Transverse colon (tissue), 4 donors: Measurements from ENCODE around the gene DPEP3. TPM values are rescaled to one million over a fixed set of nuclear protein-coding genes. Genes with fewer than 3 reads are reported as not detected.
A peak's percentile ranks its signal among the peaks of the same experiment; 100 is the strongest.

ENCODE experiments used
- DNase-seq: peaks from one replicate; pipeline ENCODE4 v3.0.0-alpha.2; 2019
- H3K27ac ChIP-seq, 4 donors: fragments of 200-600 bp; sonication (generic); 2 replicates each; pipeline ENCODE4 v1.5.1; 2016 to 2018; ENCODE audit warnings: inconsistent platforms in 4 of 4
- H3K27me3 ChIP-seq: fragments of 200-600 bp; sonication (generic); 2 replicates; pipeline ENCODE4 v1.5.1; 2017; ENCODE audit warnings: inconsistent platforms
- H3K36me3 ChIP-seq, 4 donors: fragments of 200-600 bp; sonication (generic); 2 replicates each; pipeline ENCODE4 v1.5.1; 2017 to 2019; ENCODE audit warnings: inconsistent platforms in 4 of 4
- H3K4me1 ChIP-seq, 4 donors: fragments of 200-600 bp; sonication (generic); 2 replicates each; pipeline ENCODE4 v1.5.1; 2017 to 2020; ENCODE audit warnings: inconsistent platforms in 4 of 4
- H3K4me3 ChIP-seq, 4 donors: fragments of 200-600 bp; sonication (generic); 1 replicate in 1 of 4; 2 replicates in 3 of 4; pipeline versions ENCODE4 v1.5.1 to v1.6.1; 2017 to 2019; ENCODE audit warnings: inconsistent platforms in 4 of 4
- H3K9me3 ChIP-seq, 2 donors: fragments of 200-600 bp; sonication (generic); 2 replicates each; pipeline ENCODE4 v1.5.1; 2017 to 2019; ENCODE audit warnings: inconsistent platforms in 2 of 2
- EP300 ChIP-seq: sonication (generic); formaldehyde crosslinking; IDR thresholded peaks from one replicate; pipeline ENCODE4 v1.6.1; 2017; ENCODE audit warnings: antibody characterized with exemption, low read depth
- POLR2A ChIP-seq: fragments of 450-650 bp; IDR thresholded peaks from one replicate; pipeline ENCODE4 v1.6.1; 2016; ENCODE audit warnings: antibody characterized with exemption, mild to moderate bottlenecking, moderate library complexity
- POLR2AphosphoS5 ChIP-seq, 3 donors: sonication (generic); formaldehyde crosslinking; IDR thresholded peaks; one replicate each; pipeline ENCODE4 v1.6.1; 2016; ENCODE audit warnings: antibody characterized with exemption in 3 of 3
- WGBS, 2 donors: methylation state at CpG; one replicate each; pipeline ENCODE4 v1.1.5; 2018; ENCODE audit warnings: low coverage in 1 of 2; 5-methylcytosine and 5-hydroxymethylcytosine counted together
- in situ Hi-C, 4 donors: fragments of 200-750 bp; cut with MboI; loops; one replicate each; pipeline versions ENCODE4 v1.15.0 to v1.15.1; 2017; ENCODE audit warnings: low sequenced_read_pairs in 3 of 4, low pct_ligation_motif_present in 1 of 4, low pct_unique_long_range_greater_than_20kb in 1 of 4
- intact Hi-C: fragments of 100-400 bp; cut with DNase I; formaldehyde crosslinking; loops from one replicate; pipeline ENCODE4 v1.15.1; 2023; ENCODE audit warnings: low total_unique reads
- total RNA-seq, 4 donors: library from RNA; depleted of rRNA; stranded (reverse); fragments of >200 nt; gene quantifications; one replicate each; pipeline ENCODE4 v1.1.0, GENCODE V29; 2016
- TF ChIP-seq, protein P1 (sequence below), 5 experiments: fragments of 200-600 bp in 3 of 5; fragments of 450-650 bp in 2 of 5; sonication (generic) in 3 of 5; IDR thresholded peaks; 1 replicate in 2 of 5; 2 replicates in 3 of 5; pipeline ENCODE4 v1.5.1; 2016 to 2017; ENCODE audit warnings: antibody characterized with exemption in 5 of 5, inconsistent platforms in 3 of 5, mild to moderate bottlenecking in 2 of 5, moderate library complexity in 1 of 5

DPEP3 gene
- total RNA-seq, 4 donors from 2014 or later, result not detected

DNA sequence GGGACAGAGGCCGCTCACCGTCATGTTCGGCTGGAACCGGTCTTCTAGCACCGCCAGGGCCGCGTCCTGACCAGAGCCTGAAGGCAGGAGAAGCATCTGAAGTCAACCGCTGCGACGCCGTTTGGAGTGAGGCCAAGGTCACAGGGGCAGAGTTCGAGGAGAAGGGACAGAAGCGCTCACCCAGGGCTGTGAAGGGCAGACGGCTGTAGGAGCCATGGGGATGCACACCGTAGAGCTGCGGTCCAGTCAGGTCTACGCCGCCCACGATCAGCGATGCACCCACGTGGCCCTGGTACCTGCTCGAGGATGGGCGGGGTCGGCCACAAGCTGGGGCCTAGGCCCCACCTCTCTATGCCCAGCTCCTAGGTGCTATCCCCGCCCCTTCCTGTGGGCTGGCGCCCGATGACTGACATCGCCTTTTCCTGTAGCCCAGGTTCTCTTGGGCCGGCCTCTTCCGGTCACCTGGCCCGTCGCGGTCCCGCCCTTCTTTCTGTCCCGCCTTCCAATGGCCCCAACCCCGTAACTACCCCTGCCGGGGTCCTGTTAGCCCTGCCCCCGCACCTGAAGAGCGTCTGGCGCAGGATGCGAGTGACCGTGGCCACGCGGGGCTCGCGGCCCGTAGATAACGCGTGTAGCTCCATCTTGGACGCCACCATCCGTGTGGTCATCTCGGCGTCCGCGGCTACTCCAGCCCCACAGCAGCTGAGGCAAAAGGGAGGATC is 44.7 kb downstream of the DPEP3 start:
- Histone ChIP-seq H3K27me3 (no peaks in the 10 kb centered on the region), H3K4me3 (peak overlapping the region; percentile 71 to 86 (median 74)), H3K36me3 (no peaks in the 10 kb centered on the region), H3K27ac (peak overlapping the region; percentile 90 to 97 (median 96)), H3K4me1 (peaks cover 22 to 25% (median 23%) of the 10 kb centered on the region in 4 donors), H3K9me3 (no peaks in the 10 kb centered on the region)
- intact Hi-C loops (no loop called here), in situ Hi-C loops (no loop called here)
- TF ChIP-seq, protein P1, sequence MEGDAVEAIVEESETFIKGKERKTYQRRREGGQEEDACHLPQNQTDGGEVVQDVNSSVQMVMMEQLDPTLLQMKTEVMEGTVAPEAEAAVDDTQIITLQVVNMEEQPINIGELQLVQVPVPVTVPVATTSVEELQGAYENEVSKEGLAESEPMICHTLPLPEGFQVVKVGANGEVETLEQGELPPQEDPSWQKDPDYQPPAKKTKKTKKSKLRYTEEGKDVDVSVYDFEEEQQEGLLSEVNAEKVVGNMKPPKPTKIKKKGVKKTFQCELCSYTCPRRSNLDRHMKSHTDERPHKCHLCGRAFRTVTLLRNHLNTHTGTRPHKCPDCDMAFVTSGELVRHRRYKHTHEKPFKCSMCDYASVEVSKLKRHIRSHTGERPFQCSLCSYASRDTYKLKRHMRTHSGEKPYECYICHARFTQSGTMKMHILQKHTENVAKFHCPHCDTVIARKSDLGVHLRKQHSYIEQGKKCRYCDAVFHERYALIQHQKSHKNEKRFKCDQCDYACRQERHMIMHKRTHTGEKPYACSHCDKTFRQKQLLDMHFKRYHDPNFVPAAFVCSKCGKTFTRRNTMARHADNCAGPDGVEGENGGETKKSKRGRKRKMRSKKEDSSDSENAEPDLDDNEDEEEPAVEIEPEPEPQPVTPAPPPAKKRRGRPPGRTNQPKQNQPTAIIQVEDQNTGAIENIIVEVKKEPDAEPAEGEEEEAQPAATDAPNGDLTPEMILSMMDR (IDR thresholded peaks at IDR 0.05), result no peak
- TF ChIP-seq POLR2AphosphoS5 (IDR thresholded peaks at IDR 0.05) (peak; percentile 78 to 92 (median 88)), POLR2A (peak; percentile 88)
- peak; percentile 98 for DNase-seq
- 3% methylated on average over 53 of the region's 55 CpGs; no CpG with 5 or more reads in 1 of the 2 donors for WGBS, 2 donors

DNA sequence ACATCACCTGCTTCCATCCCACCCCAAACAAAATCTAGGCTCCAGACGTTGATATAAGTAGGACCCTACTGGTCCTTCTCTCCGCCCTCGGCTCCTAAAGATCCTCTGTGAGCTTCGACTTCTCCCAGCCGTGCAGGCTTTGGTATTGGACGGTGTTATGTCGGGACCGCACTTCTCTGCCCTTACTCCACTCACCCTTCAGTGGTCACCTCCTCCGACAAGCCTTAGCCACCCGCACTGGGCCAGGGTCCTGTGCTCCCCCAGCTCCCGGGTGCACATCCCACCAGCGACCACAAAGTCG is 45.2 kb downstream of the DPEP3 start:
- Histone ChIP-seq H3K4me1 (peaks cover 18 to 23% (median 22%) of the 10 kb centered on the region in 4 donors), H3K36me3 (no peaks in the 10 kb centered on the region), H3K27me3 (no peaks in the 10 kb centered on the region), H3K27ac (peak overlapping the region; percentile 90 to 97 (median 96)), H3K9me3 (no peaks in the 10 kb centered on the region), H3K4me3 (peak overlapping the region; percentile 71 to 86 (median 74))
- DNase-seq, result no peak
- no peak for TF ChIP-seq POLR2AphosphoS5 (IDR thresholded peaks at IDR 0.05)
- TF ChIP-seq EP300, result no peak
- TF ChIP-seq, protein P1 (IDR thresholded peaks at IDR 0.05), result no peak
- no peak for TF ChIP-seq POLR2A
- 50% methylated on average over 13 of the region's 13 CpGs; no CpG with 5 or more reads in 1 of the 2 donors for WGBS, 2 donors
- intact Hi-C loops (no loop called here), in situ Hi-C loops (no loop called here)

DNA sequence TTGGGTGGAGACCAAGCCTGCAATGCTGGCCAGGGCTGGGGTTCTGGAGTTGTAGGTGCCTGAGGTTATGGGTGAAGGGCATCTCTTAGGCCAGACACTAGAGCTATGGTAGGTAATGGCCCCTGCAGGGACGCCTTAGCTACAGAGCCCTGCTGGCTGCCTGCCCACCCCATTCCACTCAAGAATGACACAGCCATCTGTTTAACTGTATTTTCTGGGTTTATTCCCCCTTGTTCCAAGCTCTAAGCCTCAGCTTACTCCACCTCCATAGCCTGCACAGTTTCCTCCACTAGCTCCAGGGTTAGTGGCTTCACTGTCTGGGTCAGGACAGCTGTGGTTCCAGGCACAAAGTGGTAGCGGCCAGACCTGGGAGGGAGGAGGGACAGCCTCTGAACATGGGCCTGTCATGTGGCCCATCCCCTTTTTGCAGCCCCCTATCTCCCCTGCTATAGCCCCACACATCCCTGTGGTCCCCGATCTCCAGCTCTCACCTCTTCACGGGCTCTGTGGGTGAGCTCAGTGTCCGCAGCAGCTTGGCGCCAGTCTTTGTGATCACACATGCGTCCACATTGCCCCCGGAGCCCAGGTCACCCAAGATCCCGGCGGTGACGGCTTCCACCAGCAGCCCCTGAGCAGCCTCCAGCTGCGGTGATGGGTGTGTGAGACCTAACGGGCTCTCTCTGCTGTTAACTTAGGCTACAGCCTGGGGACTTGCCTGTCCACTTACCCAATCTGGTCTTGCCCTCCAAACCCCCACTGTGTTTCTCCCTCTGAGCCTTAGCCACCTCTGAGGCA is 45.8 kb downstream of the DPEP3 start:
- H3K4me1 ChIP-seq, result peaks cover 16 to 20% (median 19%) of the 10 kb centered on the region in 4 donors
- TF ChIP-seq EP300, result no peak
- TF ChIP-seq, protein P1 (IDR thresholded peaks at IDR 0.05), result no peak
- TF ChIP-seq POLR2AphosphoS5 (IDR thresholded peaks at IDR 0.05), result no peak
- no peak for TF ChIP-seq POLR2A
- no peaks in the 10 kb centered on the region for H3K9me3 ChIP-seq
- WGBS, 2 donors, result 69% methylated on average over 13 of the region's 13 CpGs; no CpG with 5 or more reads in 1 of the 2 donors
- peak overlapping the region in 1 of 4 donors; percentile 74 for H3K4me3 ChIP-seq
- DNase-seq, result no peak
- no peaks in the 10 kb centered on the region for H3K36me3 ChIP-seq
- H3K27ac ChIP-seq, result peak overlapping the region in 3 of 4 donors; percentile 90 to 97 (median 96)
- in situ Hi-C loops (no loop called here), intact Hi-C loops (no loop called here)
- no peaks in the 10 kb centered on the region for H3K27me3 ChIP-seq

DNA sequence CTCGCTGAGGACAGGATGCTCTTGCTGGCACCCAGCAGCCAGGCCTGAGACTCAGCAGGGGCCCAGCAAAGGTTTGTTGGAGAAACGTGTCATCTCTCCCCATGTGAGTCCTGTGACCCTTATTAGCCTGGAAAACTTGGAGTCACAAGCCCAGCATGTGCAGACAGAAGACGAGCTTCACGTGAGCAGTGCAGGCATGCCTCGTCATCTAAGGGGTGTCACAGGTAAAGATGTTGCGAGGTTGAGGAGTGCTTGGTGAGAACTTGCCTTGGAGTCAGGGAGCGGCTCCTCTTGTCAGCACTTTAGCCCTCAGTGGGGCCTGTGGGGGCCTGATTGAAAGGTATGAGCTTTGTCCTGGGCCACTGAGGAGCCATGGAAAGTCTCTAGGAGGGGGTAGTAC is 46.5 kb downstream of the DPEP3 start:
- no peak for TF ChIP-seq EP300
- TF ChIP-seq POLR2A, result no peak
- TF ChIP-seq, protein P1 (IDR thresholded peaks at IDR 0.05), result no peak
- H3K27me3 ChIP-seq, result no peaks in the 10 kb centered on the region
- H3K4me1 ChIP-seq, result peaks cover 16 to 20% (median 19%) of the 10 kb centered on the region in 4 donors
- DNase-seq, result no peak
- no peak overlapping the region for H3K4me3 ChIP-seq
- no peaks in the 10 kb centered on the region for H3K36me3 ChIP-seq
- WGBS, 2 donors, result 80% methylated on average over 7 of the region's 7 CpGs; no CpG with 5 or more reads in 1 of the 2 donors
- H3K9me3 ChIP-seq, result no peaks in the 10 kb centered on the region
- intact Hi-C loops, result no loop called here
- in situ Hi-C loops, result no loop called here
- no peak overlapping the region for H3K27ac ChIP-seq
